Measurements from ENCODE around the gene DNAJB12.

The DNAJB12 gene

GRCh38 chr10:72306215-72306760 is 48.4 kb downstream of the DNAJB12 start:
- peaks cover 10% of the 10 kb centered on the region for H3K4me1 ChIP-seq (ENCODE audit: low read length)
- H3K9ac ChIP-seq (ENCODE audit: low read length) = no peak overlapping the region

GRCh38 chr10:72303424-72304128 is 51.1 kb downstream of the DNAJB12 start:
- peaks cover 15% of the 10 kb centered on the region for H3K4me1 ChIP-seq (ENCODE audit: low read length)
- TF ChIP-seq EZH2phosphoT487 (IDR thresholded peaks at IDR 0.05; ENCODE audit: low read depth) (no peak), CTCF (IDR thresholded peaks at IDR 0.05; ENCODE audit: low read depth, low read length) (no peak)
- H4K20me1 ChIP-seq (ENCODE audit: insufficient read depth, low read length) = no peaks in the 10 kb centered on the region
- H2AFZ ChIP-seq (ENCODE audit: low read depth, low read length) = peak overlapping the region; percentile 13; the same call in 1 of the 2 replicates
- no peaks in the 10 kb centered on the region for H3K27me3 ChIP-seq (ENCODE audit: low read depth, low read length)
- no peak overlapping the region for H3K9ac ChIP-seq (ENCODE audit: low read length)
- no peak overlapping the region for H3K27ac ChIP-seq (ENCODE audit: low read length)
- no peak overlapping the region for H3K4me2 ChIP-seq (ENCODE audit: low read length)
- H3K9me3 ChIP-seq (ENCODE audit: insufficient read depth, low read length) = no peaks in the 10 kb centered on the region
- H3K4me3 ChIP-seq (ENCODE audit: low read length) = no peak overlapping the region
- no peaks in the 10 kb centered on the region for H3K79me2 ChIP-seq (ENCODE audit: low read length)
- no peaks in the 10 kb centered on the region for H3K36me3 ChIP-seq (replicated peaks; ENCODE audit: low read depth, low read length)

More at GRCh38 chr10:72306215-72306760, 48.4 kb downstream of the DNAJB12 start:
- Histone ChIP-seq H3K4me3 (ENCODE audit: low read length) (no peak overlapping the region), H3K27ac (ENCODE audit: low read length) (no peak overlapping the region), H3K4me2 (ENCODE audit: low read length) (no peak overlapping the region), H3K36me3 (replicated peaks; ENCODE audit: low read depth, low read length) (no peaks in the 10 kb centered on the region), H3K79me2 (ENCODE audit: low read length) (no peaks in the 10 kb centered on the region), H3K9me3 (ENCODE audit: insufficient read depth, low read length) (no peaks in the 10 kb centered on the region), H4K20me1 (ENCODE audit: insufficient read depth, low read length) (no peaks in the 10 kb centered on the region), H2AFZ (ENCODE audit: low read depth, low read length) (no peak overlapping the region), H3K27me3 (ENCODE audit: low read depth, low read length) (no peaks in the 10 kb centered on the region)
- no peak for TF ChIP-seq EZH2phosphoT487 (IDR thresholded peaks at IDR 0.05; ENCODE audit: low read depth)
- TF ChIP-seq CTCF (IDR thresholded peaks at IDR 0.05; ENCODE audit: low read depth, low read length) = no peak

- no peaks in the 10 kb centered on the region for H3K36me3 ChIP-seq (replicated peaks; ENCODE audit: low read depth, low read length)
- H3K9ac ChIP-seq (ENCODE audit: low read length) = peak overlapping the region; percentile 42; the same call in 1 of the 2 replicates
- H4K20me1 ChIP-seq (ENCODE audit: insufficient read depth, low read length) = no peaks in the 10 kb centered on the region
- H3K4me3 ChIP-seq (ENCODE audit: low read length) = peak overlapping the region; percentile 88
- H3K4me1 ChIP-seq (ENCODE audit: low read length) = peaks cover 33% of the 10 kb centered on the region
- no peaks in the 10 kb centered on the region for H3K9me3 ChIP-seq (ENCODE audit: insufficient read depth, low read length)
- no peaks in the 10 kb centered on the region for H3K27me3 ChIP-seq (ENCODE audit: low read depth, low read length)
- 0 out of 2 replicates have a peak overlapping the region, but pooled peaks have one; percentile 5 for H3K27ac ChIP-seq (ENCODE audit: low read length)
- H2AFZ ChIP-seq (ENCODE audit: low read depth, low read length) = no peak overlapping the region
- TF ChIP-seq EZH2phosphoT487 (IDR thresholded peaks at IDR 0.05; ENCODE audit: low read depth) (no peak), CTCF (IDR thresholded peaks at IDR 0.05; ENCODE audit: low read depth, low read length) (no peak)
- H3K79me2 ChIP-seq (ENCODE audit: low read length) = no peaks in the 10 kb centered on the region
- peak overlapping the region; percentile 90 for H3K4me2 ChIP-seq (ENCODE audit: low read length)
Measured at GRCh38 chr10:72298592-72299519, 55.9 kb downstream of the DNAJB12 start.

All from OCI-LY3 (cell line).